Omental fat pad (tissue), 4 donors: ENCODE data around the gene SLC66A3. TPM values are rescaled to one million over a fixed set of nuclear protein-coding genes. Genes with fewer than 3 reads are reported as not detected.

Source experiments
- ATAC-seq: fragments of 150-250 bp; one replicate; pipeline ENCODE4 v1.9.1; 2016; ENCODE audit warnings: mild to moderate bottlenecking, moderate library complexity; ENCODE audit not compliant: low FRiP score
- DNase-seq: peaks from one replicate; pipeline ENCODE4 v3.0.0-alpha.2; 2019; ENCODE audit warnings: low spot score
- CTCF ChIP-seq, 3 donors: fragments of 450-650 bp; IDR thresholded peaks; one replicate each; pipeline ENCODE4 v1.5.1; 2016 to 2017; ENCODE audit warnings: antibody characterized with exemption in 3 of 3, mild to moderate bottlenecking in 3 of 3, moderate library complexity in 2 of 3
- total RNA-seq, 4 donors: library from RNA; depleted of rRNA; stranded (reverse); fragments of >200 nt; gene quantifications; one replicate each; pipeline ENCODE4 v1.1.0, GENCODE V29; 2016

The SLC66A3 gene
- total RNA-seq, 4 donors from 2014 or later = 32.5 to 68.7 (median 59.0) TPM

- DNase-seq = no peak
- ATAC-seq = no peak
- TF ChIP-seq CTCF (IDR thresholded peaks at IDR 0.05) = no peak
Measured at GRCh38 chr2:11208083-11208482, 52.8 kb downstream of the SLC66A3 start.

DNA sequence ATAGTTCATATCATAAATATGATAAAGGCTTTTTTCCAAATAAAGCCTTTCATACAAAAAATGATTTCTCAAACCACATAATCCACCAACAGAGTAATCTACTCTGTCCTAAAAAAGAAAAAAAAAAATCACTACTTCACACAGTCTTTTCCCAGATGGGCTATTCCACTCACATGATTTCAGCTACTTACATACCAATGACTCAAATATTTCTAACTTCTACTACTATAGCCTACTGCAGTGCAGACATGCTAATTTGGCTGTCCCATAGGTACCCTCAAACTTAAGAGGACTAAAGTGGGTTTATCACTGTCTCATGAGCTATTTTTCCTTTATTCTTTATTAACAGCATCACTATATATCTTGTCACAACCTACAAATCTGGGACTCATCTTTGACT lies 57.4 kb downstream of the SLC66A3 start:
- no peak for ATAC-seq
- no peak for TF ChIP-seq CTCF (IDR thresholded peaks at IDR 0.05)
- no peak for DNase-seq

- no peak for ATAC-seq
- no peak for TF ChIP-seq CTCF (IDR thresholded peaks at IDR 0.05)
- no peak for DNase-seq
Measured at GRCh38 chr2:11213090-11213638, 57.9 kb downstream of the SLC66A3 start.

DNA sequence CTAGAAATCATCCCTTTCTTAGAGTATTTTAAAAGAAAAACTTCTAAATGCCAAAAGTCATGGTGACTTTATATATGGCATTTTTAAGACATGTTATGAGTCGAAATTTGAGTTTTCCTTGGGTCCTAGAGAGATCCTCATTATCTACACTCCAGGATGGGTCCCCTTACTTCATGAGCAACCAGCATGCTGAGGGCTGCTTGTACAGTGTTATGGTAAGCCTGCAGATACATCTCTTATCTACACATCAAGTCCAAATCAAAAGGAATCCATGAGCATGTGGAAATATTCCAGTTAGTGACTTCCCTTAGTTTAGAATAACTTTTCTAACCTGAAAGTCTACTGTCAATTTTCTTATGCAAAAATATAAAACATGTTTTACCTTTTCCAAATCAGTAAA lies 58.7 kb downstream of the SLC66A3 start:
- ATAC-seq = no peak
- TF ChIP-seq CTCF (IDR thresholded peaks at IDR 0.05) = no peak

GRCh38 chr2:11214770-11215169 lies 59.5 kb downstream of the SLC66A3 start:
- DNase-seq (no peak), ATAC-seq (no peak)
- TF ChIP-seq CTCF (IDR thresholded peaks at IDR 0.05) = no peak

More for the DNA sequence above, 58.7 kb downstream of the SLC66A3 start:
- no peak for DNase-seq

- ATAC-seq (no peak), DNase-seq (no peak)
- no peak for TF ChIP-seq CTCF (IDR thresholded peaks at IDR 0.05)
Measured at GRCh38 chr2:11215407-11215806, 60.1 kb downstream of the SLC66A3 start.

DNA sequence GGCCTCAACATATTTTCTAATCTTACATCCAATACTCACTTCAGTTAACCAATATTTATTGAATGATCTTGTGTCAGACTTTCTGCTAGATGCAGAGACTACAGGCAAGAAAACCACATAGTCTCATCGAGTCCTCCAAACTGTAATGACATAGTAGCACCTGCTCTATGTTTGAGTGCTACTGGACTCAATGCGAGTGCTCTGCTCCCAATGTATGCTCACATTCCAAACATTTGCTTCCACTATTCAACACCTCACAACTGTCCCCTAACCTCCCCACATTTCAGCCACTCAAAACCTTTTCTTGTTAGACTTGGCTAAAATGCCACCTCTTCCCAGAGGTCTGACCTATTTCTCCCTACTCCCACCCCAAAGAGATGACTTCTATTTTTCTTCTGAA lies 65.2 kb downstream of the SLC66A3 start:
- ATAC-seq = no peak
- no peak for TF ChIP-seq CTCF (IDR thresholded peaks at IDR 0.05)
- no peak for DNase-seq
